ENCODE results near the gene B4GAT1.

B4GAT1 gene

DNA sequence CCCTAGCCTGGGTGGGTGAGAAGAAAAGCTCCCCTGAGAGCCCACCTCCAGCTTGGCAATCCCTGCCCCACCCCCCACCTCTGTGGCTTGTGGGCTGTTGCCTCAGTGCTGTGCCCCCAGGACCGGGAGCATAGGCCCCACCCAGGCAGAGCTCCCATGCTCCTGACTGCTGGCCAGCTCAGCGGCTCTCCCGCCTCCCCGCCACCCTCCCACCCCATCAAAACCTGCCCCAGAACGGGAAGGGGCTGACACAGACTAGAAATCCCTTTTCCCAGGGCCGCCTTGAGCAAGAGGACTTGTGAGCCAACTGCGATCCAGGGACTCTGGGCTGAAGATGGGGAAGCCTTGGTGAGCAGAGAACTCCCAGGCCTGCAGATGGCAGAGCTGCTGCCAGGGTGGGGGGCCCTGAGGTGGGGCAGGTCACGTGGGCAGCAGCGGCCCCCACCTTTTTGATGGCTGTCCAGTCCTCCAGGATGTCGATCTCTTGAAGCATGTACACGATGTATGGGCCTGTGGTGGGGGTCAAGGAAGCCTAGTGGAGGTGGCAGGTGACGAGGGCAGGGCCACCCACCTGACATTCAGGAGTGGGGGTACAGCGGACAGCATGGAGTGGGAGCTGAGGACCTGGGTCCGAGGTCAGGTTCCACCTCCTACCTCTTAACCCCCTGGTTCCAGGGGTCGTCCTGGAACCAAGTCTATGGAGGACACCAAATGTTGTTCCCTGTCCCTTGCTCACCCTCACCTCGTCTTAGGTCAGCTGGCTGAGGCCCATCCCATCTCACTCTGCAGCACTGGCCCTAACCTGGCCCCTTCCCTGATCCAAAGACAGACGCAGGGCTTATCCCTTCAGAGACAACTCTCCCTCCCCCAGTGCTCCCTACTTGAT, 8.9 kb downstream of the B4GAT1 start:
- no peak for DNase-seq (ENCODE audit: low spot score)
- no peak for FAIRE-seq

DNA sequence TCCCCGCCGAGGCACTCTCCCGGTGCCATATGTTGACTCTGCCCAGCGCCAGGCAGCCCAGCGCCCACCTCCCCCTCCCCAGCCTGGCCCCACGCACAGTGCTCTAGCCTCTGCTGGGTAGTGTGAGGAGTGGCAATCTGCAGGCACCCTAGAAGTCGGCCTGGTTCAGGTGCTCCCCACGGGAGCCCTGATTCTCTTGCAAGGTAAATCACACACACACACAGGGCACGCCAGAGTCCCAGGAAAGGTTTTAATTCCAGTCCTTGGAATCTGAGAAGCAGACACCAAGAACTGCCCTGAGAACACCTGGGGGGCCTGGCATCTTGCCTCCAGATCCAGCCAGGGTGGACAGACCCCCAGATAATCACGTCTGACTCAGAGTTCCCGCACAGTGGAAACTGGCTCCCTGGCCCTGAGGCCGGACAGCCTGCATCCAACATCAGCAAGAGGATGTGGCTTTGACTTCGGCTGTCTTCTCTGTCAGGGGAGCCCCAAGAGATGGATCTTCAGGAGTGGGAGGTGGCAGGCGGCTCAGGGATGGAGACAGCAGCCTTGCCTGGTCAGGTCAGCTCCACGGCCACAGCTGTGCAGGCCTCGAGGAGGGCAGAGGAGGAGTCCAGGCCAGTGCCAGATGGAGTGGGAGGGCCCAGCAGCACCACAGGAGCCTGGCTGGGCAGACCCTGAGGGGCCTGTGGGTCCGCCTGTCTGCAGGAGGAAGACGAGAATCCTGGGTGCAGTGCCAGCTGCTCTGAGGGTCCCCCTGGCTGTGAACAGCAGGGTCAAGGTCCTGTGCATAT, 10.1 kb downstream of the B4GAT1 start:
- DNase-seq (ENCODE audit: low spot score) (no peak), FAIRE-seq (peak; percentile 76)

DNA sequence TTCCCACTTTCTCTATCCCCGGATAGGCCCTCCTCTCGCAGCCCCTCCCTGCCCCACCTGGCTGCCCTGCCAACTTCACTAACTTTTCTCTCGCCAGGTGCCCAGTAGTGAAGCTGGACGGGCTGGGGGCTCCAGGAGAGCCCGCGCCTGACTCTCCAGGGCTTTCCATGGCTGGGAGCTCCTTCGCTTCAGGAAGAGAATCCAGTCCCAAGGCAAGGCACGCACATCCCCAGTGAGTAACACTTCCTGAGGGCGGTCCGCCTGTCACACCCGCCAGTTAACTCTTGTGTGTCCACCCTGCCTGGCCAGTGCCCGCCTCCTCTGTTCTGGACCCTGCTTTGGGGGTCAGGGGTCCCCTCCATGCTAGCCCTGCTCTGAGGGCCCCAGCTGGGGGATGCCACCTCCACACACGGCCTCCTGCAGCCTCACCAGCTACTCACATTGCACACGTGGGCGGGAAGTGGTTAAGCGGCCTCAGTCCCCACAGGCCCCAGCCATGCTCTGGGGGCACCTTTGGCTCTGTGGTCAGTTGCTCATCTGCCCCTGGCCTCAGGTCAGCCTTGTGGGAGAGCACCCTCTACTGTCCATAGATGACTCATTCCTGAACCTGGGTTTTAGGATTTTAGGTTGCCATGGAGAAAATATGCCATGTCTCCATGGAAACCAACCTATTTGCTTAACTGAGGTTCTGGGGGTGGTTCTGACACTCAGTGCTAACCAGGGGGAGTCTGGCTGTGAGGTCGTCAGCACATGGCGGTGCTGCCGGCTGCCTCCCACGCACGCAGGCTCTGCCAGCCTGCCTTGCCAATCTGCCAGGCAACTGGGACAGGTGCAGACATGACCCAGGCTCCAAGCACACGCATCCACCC, 11.0 kb downstream of the B4GAT1 start, which contains the start of gene RIN1:
TSS of gene RIN1 (minus strand) at position 201 of the 869 bp plus-strand sequence. CDS start at position 169, 32 bp downstream.
- DNase-seq (ENCODE audit: low spot score) (peak; percentile 86), FAIRE-seq (peak; percentile 95)

DNA sequence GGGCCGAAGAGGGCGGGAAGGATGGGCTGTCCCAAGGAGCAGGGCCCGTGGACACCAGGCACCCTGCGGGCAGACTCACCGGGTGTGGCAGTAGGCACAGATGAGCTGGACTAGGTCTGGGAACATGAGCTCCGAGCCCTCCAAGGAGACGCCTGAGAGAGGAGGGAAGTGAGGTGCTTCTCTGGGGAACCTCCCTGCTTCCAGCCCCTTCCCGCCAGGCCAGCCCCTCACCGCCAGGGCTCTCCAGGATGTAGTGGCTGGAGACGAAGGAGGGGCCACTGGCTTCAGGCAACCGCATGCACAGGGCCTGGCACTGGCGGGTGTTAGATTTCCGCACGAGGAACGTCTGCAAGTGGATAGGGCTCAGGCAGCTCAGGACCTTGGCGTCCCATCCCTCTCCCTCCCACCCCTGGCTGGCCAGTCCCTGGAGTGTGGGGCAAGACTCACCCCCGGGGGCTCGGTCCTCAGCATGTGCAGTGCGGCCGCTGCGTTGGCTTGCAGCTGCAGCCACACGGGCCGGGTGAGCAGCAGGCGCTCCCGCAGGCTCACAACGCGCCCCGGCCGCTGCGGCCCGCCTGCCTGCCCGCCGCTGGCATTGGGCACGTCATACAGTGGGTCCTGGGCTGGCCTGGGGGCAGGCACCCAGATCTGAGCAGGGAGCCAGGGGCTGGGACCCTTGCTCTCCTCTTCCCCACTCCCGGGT, 11.7 kb downstream of the B4GAT1 start:
- peak; percentile 55 for DNase-seq (ENCODE audit: low spot score)
- FAIRE-seq = peak; percentile 52

GRCh38 chr11:66334605-66335442, 12.6 kb downstream of the B4GAT1 start:
- FAIRE-seq (no peak), DNase-seq (ENCODE audit: low spot score) (no peak)

DNA sequence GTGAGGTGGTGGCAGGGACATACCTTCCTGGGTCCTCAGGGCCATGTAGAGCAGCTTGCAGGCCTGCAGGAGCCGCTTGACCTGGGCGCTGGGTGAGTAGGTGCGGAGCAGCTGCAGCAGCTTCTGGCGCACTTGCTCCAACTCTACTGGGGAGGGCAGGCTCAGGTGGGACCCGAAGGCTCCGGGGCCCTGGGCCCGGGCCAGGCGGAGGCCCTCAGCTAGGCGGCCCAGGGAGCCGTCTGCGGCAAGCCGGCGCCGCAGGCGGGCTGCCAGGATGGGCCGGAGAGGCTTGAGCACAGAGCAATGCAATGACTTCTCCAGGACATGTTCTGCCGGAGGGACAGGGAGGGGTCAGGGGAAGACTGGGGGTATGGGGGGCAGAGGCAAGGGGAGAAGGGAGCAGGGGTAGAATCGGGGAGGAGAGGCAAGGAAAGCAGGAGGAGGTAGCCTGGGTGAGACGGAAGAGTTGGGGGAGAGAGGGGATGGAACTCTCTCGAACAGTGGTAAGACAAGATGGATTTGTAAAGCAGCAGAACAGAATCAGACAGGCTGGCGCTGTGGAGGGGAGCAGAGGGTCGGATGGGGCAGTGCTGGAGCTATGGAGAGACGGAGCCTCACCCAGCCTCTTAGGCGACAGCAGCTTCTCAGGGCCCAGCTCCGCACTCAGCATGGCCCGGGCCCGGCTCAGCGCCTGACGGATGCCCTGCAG, 13.4 kb downstream of the B4GAT1 start:
- DNase-seq (ENCODE audit: low spot score) (no peak), FAIRE-seq (no peak)

GRCh38 chr11:66333220-66333877, 14.1 kb downstream of the B4GAT1 start:
- no peak for DNase-seq (ENCODE audit: low spot score)
- FAIRE-seq = no peak

DNA sequence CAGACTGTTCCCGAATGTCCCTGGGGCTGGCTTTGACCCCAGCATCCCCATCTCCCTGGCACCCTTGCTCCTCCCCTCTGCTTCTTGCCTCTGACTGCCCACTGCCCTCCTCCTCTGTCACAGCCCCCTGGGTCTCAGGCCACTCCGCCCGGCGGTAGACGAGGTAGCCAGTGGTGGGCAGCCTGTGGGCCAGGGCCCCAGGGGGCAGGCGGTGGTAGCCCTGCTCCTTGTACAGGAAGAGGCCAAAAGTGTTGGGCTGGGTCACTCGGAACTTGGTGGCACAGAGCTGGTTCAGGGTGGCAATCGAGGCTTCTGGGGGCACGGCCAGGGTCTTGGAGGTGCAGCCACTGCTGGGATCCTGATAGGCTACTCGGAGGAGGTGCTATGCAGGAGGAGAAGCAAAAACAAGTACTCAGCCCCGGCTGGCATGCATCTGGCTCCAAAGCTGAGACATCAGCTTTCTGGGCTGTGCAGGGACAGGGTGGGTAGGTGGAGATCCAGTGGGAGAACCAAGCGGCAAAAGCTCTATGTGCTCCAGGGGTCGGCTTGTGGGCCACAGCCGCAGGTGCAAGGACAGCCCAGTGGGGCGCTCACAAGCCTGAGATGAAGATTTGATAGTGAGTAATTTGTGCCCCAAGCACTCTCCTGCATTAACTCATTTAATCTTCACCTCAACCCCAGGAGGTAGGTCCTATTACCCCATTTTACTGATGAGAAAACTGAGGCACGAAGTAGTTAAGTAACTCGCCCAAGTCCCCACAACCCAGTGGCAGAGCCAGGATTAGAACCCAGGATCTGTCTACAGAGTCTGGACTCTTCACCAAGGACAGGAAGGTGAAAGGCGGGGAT, 14.8 kb downstream of the B4GAT1 start:
- no peak for DNase-seq (ENCODE audit: low spot score)
- FAIRE-seq = no peak

DNA sequence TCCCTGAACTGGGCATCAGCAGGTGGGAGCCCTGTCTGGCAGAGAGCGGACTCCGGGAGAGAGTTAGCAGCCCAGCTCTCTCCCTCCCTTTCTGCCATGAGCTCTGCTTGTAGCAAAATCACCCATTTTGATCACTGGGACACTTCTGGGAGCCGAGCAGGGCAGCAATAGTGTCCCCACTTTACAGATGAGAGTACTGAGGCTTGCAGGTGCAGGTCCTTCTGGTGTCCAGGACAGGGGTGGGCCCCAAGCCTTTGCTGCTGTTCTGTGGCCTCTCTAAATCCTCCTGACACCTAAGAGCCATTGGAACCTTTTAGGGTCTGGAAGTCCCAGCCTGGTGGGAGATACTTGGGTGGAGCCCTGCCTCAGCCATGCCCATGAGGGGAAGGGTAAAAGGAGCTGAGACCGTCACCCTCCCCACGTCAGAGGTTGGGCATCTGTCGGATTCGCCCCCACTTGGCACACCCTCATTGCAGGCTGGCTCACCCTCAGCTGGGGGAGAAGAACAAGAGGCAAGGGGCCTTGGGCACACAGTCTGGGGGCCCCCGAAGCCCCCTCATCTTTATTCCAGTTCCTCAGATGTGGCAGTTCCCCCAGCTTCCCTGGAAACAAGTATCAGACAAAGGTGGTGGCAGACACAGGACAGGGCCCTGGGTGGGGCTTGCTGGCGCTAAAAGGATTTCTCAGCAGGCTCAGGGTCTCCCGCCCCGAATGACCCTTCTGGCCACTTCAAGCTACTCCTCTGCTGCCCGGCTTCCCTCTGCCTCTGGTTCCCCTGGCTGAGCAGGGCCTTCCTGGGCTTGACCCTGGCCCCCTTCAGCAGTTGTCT, 15.7 kb downstream of the B4GAT1 start:
- no peak for FAIRE-seq
- DNase-seq (ENCODE audit: low spot score) = no peak

GRCh38 chr11:66330931-66331330, 16.5 kb downstream of the B4GAT1 start:
- no peak for FAIRE-seq
- DNase-seq (ENCODE audit: low spot score) = no peak

GRCh38 chr11:66329165-66329673, 18.2 kb downstream of the B4GAT1 start:
- FAIRE-seq = no peak

DNA sequence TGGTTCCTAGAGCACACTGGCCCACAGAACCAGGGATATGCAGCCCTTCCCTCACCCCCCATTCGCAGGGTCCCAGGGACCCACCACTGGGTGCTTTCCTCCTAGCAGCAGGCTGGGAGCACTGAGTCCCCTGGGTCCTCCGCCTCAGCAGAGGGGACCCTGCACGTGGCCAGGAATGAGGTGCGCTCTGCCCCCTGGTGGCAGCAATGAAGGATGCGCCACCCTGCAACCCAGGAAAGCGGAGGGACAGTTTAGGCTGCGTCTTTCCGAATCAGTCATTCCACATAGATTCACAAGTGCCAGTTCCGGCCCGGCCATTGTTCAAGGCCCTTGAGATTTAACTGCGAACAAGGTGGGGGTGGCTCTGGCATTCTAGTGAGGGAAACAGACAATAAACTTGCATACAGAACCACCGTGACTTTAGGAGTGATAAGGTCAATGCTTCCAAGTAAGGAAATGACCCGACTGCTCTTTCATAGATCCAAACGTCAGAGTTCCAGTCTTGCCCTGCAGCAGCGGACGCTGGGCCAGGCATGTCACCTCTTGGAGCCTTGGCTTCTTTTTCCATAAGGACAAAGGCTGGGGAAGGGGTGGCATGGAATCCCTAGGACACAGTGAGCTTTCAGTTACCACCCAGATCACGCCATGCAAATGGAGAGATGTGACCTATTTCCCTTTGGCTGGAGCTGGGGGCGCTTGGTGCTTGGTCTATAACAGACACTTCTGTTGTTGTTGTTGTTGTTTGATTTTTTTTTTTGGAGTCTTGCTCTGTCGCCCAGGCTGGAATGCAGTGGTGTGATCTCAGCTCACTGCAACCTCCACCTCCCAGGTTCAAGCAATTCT, 18.9 kb downstream of the B4GAT1 start:
- DNase-seq (ENCODE audit: low spot score) (peak; percentile 81), FAIRE-seq (no peak)

More at GRCh38 chr11:66329165-66329673, 18.2 kb downstream of the B4GAT1 start:
- DNase-seq (ENCODE audit: low spot score) = no peak

GRCh38 chr11:66328031-66328301, 19.5 kb downstream of the B4GAT1 start:
- FAIRE-seq (peak; percentile 96), DNase-seq (ENCODE audit: low spot score) (no peak)

DNA sequence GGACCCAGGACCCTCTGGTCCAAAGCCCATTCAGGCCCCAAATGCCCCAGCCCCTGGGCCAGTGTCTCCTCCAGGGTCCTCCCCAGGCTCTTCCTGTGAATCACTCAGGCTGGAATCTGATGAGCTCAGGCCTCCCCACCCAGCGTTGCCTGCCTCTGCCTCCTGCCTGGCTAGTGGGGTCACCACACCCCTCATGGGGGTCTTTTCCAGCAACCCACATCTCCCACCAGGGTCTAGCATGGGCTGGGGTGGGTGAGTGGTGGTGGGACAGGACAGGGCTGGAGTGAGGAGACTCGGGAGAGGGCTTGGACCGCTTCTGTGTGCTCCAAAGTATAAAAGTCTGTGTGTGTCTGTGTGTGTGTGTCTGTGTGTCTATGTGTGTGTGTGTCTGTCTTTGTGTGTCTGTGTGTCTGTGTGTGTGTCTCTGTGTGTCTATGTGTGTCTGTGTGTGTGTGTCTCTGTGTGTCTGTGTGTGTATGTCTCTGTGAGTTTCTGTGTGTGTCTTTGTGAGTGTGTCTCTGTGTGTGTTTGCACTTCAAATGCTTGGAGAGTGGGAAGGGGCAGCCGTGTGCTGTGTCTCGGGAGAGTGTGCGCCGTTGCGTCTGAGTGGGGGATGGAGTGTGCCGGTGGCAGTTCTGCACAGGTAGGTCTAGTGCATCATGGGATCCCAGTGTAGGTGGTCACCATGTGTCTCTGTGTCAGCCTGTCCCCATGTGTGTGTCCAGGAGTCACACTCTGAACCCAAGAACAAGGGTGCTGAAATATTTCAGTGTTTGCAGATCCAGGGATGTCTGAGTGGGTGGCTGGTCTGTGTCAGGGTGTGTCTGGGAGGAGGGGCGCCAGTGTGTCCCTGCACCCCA, 20.0 kb downstream of the B4GAT1 start:
- FAIRE-seq = peak; percentile 88
- peak; percentile 61 for DNase-seq (ENCODE audit: low spot score)
